Measurements from ENCODE around the gene KCTD2. TPM values are rescaled to one million over a fixed set of nuclear protein-coding genes. Genes with fewer than 3 reads are reported as not detected.
A peak's percentile ranks its signal among the peaks of the same experiment; 100 is the strongest.

Gene KCTD2
- total and polyA plus RNA-seq, 2 of the 13 experiments (the other 11 are each of a cell fraction or from before 2014, with no cell fraction given): 28.3 to 32.6 TPM

GRCh38 chr17:75109407-75110233 lies 62.6 kb downstream of the KCTD2 start, which contains the start of gene ARMC7 (continued):
- peak; percentile 92; the same call in 1 of the 2 replicates for TF ChIP-seq ZMAT3 (CRISPR knock-in tag; conservative IDR thresholded peaks at IDR 0.05)
- peak; percentile 54 for TF ChIP-seq ZGPAT (CRISPR knock-in tag; IDR thresholded peaks at IDR 0.05)
- peak; percentile 66; the same call in 1 of the 2 replicates for TF ChIP-seq MEF2D (CRISPR knock-in tag; IDR thresholded peaks at IDR 0.05)
- peak; percentile 55; the same call in 1 of the 2 replicates for TF ChIP-seq HIVEP1 (CRISPR knock-in tag; IDR thresholded peaks at IDR 0.05)
- peak; percentile 67; the same call in 1 of the 2 replicates for TF ChIP-seq ZNF124 (CRISPR knock-in tag; IDR thresholded peaks at IDR 0.05)
- peak; percentile 14; the same call in 1 of the 2 replicates for TF ChIP-seq IRF2 (CRISPR knock-in tag; IDR thresholded peaks at IDR 0.05)
- TF ChIP-seq FOXA1 (IDR thresholded peaks at IDR 0.05): no peak
- 0 out of 2 replicates have a peak, but pooled peaks have one; percentile 5 for TF ChIP-seq FOXA1 (CRISPR knock-in tag; IDR thresholded peaks at IDR 0.05)
- no peak for TF ChIP-seq LCORL (IDR thresholded peaks at IDR 0.05)
- peak; percentile 73 for TF ChIP-seq LCORL (CRISPR knock-in tag; IDR thresholded peaks at IDR 0.05)
- TF ChIP-seq SPEN (CRISPR knock-in tag; IDR thresholded peaks at IDR 0.05; ENCODE audit: low read depth): peak; percentile 28; the same call in 1 of the 2 replicates
- no peak for TF ChIP-seq SP1 (IDR thresholded peaks at IDR 0.05)
- peak; percentile 66; the same call in 1 of the 2 replicates for TF ChIP-seq SP1 (CRISPR knock-in tag; IDR thresholded peaks at IDR 0.05)
- no peak for TF ChIP-seq EP300 (IDR thresholded peaks at IDR 0.05; ENCODE audit: low read depth in 2 of 2, low read length in 2 of 2)
- 0 out of 2 replicates have a peak, but pooled peaks have one; percentile 30 for TF ChIP-seq EP300 (CRISPR knock-in tag; IDR thresholded peaks at IDR 0.05; ENCODE audit: borderline replicate concordance)
- TF ChIP-seq, protein P1, sequence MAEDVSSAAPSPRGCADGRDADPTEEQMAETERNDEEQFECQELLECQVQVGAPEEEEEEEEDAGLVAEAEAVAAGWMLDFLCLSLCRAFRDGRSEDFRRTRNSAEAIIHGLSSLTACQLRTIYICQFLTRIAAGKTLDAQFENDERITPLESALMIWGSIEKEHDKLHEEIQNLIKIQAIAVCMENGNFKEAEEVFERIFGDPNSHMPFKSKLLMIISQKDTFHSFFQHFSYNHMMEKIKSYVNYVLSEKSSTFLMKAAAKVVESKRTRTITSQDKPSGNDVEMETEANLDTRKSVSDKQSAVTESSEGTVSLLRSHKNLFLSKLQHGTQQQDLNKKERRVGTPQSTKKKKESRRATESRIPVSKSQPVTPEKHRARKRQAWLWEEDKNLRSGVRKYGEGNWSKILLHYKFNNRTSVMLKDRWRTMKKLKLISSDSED (CRISPR knock-in tag; IDR thresholded peaks at IDR 0.05): no peak; the same call in 1 of the 2 replicates
- no peak for TF ChIP-seq ZNF549 (CRISPR knock-in tag; IDR thresholded peaks at IDR 0.05)
- TF ChIP-seq HMG20B (CRISPR knock-in tag; conservative IDR thresholded peaks at IDR 0.05): peak; percentile 22; the same call in 1 of the 2 replicates
- peak; percentile 20; the same call in 1 of the 2 replicates for TF ChIP-seq HNF1B (CRISPR knock-in tag; IDR thresholded peaks at IDR 0.05)
- TF ChIP-seq DRAP1 (CRISPR knock-in tag; IDR thresholded peaks at IDR 0.05): peak; percentile 83
- TF ChIP-seq, protein P2, sequence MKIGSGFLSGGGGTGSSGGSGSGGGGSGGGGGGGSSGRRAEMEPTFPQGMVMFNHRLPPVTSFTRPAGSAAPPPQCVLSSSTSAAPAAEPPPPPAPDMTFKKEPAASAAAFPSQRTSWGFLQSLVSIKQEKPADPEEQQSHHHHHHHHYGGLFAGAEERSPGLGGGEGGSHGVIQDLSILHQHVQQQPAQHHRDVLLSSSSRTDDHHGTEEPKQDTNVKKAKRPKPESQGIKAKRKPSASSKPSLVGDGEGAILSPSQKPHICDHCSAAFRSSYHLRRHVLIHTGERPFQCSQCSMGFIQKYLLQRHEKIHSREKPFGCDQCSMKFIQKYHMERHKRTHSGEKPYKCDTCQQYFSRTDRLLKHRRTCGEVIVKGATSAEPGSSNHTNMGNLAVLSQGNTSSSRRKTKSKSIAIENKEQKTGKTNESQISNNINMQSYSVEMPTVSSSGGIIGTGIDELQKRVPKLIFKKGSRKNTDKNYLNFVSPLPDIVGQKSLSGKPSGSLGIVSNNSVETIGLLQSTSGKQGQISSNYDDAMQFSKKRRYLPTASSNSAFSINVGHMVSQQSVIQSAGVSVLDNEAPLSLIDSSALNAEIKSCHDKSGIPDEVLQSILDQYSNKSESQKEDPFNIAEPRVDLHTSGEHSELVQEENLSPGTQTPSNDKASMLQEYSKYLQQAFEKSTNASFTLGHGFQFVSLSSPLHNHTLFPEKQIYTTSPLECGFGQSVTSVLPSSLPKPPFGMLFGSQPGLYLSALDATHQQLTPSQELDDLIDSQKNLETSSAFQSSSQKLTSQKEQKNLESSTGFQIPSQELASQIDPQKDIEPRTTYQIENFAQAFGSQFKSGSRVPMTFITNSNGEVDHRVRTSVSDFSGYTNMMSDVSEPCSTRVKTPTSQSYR (CRISPR knock-in tag; IDR thresholded peaks at IDR 0.05; ENCODE audit: borderline replicate concordance): no peak
- peak; percentile 81 for TF ChIP-seq HNRNPLL (IDR thresholded peaks at IDR 0.05; ENCODE audit: low read depth, low read length, poor library complexity, severe bottlenecking)
- TF ChIP-seq ZEB1 (IDR thresholded peaks at IDR 0.05; ENCODE audit: insufficient replicate concordance, low read depth): peak; percentile 41

Measured in HepG2 (cell line).